Kidney glomerular epithelial cell (primary cell): ENCODE measurements around the gene ADAM29.
"Not testable (repeated sequence)": the region's sequence is repeated elsewhere in the genome, so short reads cannot be mapped to it uniquely, and the experiment has no call there.

Experiments
- DNase-seq: peaks from one replicate; lab custom pipeline; 2025; lab: John Stamatoyannopoulos, UW

The ADAM29 gene

GRCh38 chr4:174918058-174918457, at the start of gene ADAM29:
ADAM29 (plus strand) TSS chr4:174918358; CDS start chr4:174975526, 57,168 bp downstream.
- no peak for DNase-seq

DNA sequence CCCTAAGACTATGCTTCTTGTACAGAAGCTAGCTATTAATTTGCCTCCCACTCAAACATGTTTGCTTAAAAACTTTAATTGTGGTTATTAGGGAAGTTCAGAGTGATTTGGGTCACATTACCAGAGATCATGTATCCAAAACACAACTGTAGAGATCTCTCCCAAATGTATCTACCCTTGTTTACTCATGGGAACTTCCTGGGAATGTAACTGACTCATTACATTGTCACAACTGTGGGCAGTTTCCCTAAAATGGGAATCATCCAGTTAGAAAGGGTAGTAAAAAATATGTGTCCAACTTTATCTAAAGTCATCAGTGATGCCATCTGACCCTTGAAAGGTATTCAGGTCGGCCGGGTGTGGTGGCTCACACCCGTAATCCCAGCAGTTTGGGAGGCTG, 48.8 kb upstream of the ADAM29 start:
- DNase-seq: no peak

- no peak for DNase-seq
These were observed 47.8 kb upstream of the ADAM29 start for GRCh38 chr4:174870311-174870710.

DNA sequence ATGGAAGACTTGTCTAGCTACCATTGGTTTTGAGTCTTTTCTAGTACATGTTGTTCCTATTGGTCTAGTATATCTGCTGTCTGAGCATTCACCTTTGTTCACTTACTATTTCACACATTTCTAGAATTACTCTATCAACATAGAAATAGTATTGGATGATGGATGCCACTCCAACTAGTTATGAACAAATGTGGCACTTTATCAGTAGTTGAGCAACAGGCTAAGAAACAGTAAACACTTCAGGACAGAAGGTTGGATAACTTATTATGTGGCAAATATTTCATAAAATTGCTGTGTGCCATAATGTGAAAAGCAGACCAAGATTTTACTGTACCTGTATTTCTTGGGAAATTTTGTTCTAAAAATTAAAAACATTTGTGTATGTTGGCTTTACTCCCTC, 46.8 kb upstream of the ADAM29 start:
- no peak for DNase-seq

DNA sequence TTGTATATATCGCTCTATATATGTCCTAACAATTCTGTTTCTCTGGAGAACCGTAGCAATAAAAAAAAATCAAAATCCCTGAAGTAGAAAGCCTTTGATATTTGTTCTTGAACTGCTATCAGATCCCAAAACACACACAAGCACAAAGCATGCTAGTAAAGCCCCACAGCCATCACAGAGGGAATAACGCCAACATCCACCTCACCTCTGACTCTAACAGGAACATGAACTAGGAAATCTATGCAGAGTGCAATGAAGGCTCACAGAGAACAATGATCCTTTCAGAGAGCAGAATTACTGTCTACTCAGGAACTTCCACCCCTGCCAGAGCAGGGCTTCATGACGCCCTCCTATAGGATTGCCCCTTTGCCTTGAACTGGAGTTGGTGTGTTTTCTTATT, 45.0 kb upstream of the ADAM29 start:
- not testable (repeated sequence) for DNase-seq

DNA sequence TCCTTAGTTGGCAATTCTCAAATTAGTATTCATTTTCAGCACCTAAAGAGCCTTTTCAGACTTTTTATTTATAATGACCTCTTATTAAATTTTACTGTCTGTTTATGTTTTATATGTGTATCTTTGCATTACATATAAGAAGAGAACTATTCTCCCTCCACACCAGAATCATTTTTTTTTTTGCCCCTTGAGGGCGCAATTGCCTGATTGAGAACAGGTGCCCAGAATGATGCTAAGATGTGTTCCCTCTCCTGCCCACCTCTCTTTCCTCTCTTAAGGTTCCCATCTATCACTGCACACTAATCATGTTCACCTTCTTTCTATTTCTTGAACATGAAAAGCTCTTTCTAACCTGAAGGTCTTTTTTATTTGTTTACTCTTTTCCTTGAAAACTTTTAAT, 44.2 kb upstream of the ADAM29 start:
- no peak for DNase-seq

DNA sequence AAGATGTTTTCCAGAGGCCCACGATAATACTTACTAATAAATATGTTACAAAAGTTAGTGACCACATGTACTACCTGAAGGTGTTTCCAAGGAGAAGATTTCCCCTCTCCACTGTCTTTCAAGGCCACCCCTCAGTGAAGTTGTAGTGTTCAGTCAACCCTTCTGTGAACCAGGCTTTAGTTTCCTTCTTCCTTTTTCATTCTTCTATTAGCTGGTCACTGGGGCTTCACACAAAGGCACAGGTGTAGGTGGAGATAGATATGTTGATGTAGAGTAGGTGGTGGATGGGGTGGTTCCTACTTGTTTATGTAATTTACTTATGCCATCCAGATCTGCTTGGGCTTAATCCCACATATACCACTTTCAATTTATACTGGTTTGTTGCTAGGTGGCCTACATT, 43.3 kb upstream of the ADAM29 start:
- no peak for DNase-seq

DNA sequence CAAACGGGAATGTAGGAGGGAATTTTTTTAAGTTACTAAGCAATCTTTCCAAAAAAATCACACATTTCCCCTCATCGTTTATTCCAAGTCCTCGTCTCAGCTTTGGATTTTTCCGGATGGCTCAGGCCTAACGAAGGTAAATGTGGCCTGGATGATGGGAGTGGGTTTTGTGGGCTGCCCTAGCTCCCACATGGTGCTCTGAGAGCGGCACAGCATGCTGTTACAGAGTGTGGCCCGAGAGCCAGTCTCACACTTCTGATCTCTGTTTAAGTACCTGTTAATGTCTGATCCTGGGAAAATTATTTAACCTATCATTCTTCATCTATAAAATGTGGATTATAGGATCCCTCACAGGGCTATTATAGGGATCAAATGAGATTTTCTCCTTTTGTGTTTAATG, 38.2 kb upstream of the ADAM29 start:
- no peak for DNase-seq

DNA sequence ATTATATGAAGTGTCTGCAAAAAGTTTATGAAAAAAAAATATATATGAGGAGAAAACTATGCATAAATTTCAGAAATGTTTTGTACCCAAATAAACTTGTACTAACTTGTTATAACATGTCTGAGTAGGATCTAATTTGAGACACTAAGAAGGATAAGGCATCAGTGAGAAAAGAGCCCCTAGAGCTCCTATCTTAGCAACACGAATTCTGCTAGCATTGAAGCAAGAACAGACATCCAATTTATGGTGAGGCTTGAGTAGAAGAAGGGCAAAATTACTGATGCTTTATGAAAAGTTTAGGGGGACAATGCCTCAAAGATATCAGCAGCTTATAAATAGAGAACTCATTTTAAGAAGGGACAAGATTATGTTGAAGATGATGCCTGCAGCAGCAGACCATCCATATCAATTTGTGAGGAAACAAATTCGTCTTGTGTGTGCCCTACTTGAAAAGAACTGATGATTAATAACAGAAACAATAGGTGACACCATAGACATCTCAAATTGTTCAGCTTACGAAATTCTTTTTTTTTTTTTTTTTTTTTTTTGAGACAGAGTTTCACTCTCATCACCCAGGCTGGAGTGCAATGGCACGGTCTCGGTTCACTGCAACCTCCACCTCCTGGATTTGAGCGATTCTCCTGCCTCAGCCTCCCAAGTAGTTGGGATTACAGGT, 35.7 kb upstream of the ADAM29 start:
- DNase-seq: no peak

DNA sequence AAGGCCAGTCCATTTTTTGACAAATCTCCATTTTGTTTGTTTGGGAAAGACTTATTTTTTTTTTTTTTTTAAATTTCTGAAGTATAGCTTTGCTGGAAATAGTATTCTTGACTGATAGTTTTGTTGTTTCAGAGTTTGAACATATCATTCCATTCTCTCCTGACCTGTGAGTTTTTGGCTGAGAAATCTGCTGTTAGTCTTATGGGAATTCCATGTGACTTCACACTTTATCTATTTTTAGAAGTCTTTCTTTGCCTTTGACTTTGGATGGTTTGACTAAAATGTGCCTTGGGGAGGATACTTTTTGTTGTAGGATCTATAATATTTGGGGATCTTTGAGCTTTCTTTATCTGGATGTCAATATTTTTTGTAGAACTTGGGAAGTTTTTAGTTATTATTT, 10.7 kb upstream of the ADAM29 start:
- DNase-seq: no peak

- DNase-seq: no peak
These were observed 7.9 kb upstream of the ADAM29 start for GRCh38 chr4:174910271-174910670.

GRCh38 chr4:174912919-174913543, 5.1 kb upstream of the ADAM29 start:
- DNase-seq: no peak

GRCh38 chr4:174919886-174920423, 1.8 kb downstream of the ADAM29 start:
- no peak for DNase-seq

GRCh38 chr4:174926958-174927357, 8.8 kb downstream of the ADAM29 start:
- no peak for DNase-seq

- DNase-seq: no peak
These were observed 10.0 kb downstream of the ADAM29 start for GRCh38 chr4:174928174-174928573.

- DNase-seq: no peak
These were observed 10.6 kb downstream of the ADAM29 start for GRCh38 chr4:174928575-174929253.

DNA sequence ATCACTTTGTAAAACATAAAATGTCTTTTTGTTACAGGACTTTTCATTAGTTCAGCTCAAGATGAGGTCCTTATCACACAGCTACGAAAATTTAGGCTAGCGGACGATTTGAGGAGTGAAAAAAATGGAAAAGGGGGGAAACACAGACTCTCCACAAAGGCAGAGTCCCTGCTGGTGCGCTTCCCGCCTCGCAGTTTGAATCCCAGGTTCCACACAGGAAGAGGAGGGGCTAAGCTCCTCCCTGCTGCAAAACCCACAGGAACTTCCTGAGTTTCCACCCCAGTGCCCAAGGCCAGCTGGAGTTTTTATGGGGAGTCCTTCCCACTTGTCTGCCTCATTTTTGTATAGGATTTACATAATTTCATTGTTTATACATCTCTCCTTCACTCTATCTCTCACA, 11.2 kb downstream of the ADAM29 start:
- DNase-seq: no peak

- DNase-seq: no peak
These were observed 12.7 kb downstream of the ADAM29 start for GRCh38 chr4:174930895-174931294.

DNA sequence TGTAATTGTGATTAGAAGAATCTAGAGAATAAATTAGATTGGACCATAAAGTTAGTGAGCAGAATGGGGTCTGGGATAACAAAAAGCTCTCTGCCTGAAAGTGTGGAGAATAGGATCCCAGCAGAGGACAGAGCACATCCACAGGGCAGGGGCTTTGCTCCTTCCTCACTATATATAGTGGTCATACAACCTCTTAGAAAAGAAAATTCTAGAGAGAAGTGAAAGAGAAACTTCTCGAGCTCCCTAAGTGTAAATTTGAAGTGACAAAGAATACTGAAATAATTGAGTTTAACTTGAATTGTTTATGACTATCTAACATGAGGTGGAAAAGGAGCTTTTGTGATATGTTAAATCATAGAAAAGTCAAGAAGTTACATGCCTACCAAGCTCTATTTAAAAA, 14.9 kb downstream of the ADAM29 start:
- no peak for DNase-seq

DNA sequence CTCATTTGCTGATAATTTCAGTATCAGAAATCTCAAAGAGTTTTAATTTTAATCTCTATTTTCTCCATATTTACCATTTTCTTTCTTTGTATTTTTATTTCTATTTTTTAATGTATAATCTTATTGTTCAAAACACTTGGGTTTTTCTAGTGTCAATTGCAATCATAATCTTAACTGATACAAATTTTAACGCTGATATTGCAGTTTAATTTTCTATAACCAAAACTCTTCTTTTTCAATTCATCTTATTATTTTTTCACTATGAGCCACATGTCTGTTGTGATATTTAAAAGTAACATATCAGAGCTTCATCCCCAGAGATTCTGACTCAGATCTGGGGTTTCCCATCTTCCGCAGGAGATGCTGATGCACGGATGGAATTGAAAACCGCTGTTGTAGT, 16.2 kb downstream of the ADAM29 start:
- DNase-seq: no peak

GRCh38 chr4:174935607-174936006, 17.4 kb downstream of the ADAM29 start:
- no peak for DNase-seq

- no peak for DNase-seq
These were observed 21.8 kb downstream of the ADAM29 start for GRCh38 chr4:174940002-174940401.

GRCh38 chr4:174946246-174946645, 28.1 kb downstream of the ADAM29 start:
- DNase-seq: no peak
